ENCODE results near the gene ZNF580. TPM values are rescaled to one million over a fixed set of nuclear protein-coding genes. Genes with fewer than 3 reads are reported as not detected.

ZNF580 gene
- polyA plus RNA-seq, 3 donors = 9.7 to 46.5 (median 10.7) TPM

- Mint-ChIP-seq H3K27ac (peak overlapping the region; percentile 78 to 97 (median 96)), H3K36me3 (peaks cover 27 to 47% of the 10 kb centered on the region in 2 donors), H3K27me3 (ENCODE audit: low read depth in 3 of 3) (no peaks in the 10 kb centered on the region), H3K4me1 (peaks cover 67% of the 10 kb centered on the region), H3K9me3 (no peaks in the 10 kb centered on the region), H3K4me3 (peak overlapping the region; percentile 94 to 98)
- peak; percentile 23 for TF ChIP-seq CTCF (IDR thresholded peaks at IDR 0.05)
- peaks cover 28 to 55% of the 10 kb centered on the region in 2 donors for H3K4me1 ChIP-seq (ENCODE audit: control insufficient read depth in 1 of 2, insufficient read depth in 2 of 2, low read length in 2 of 2)
- no peak for DNase-seq
- H3K79me2 ChIP-seq (ENCODE audit: insufficient read depth, low read length) = peaks cover 80% of the 10 kb centered on the region
- intact Hi-C loops (cut with micrococcal nuclease) = loop anchor here (2.0 to 10.0 kb wide), 4 partner anchors 14 to 202 kb away; partner anchors contain the start of genes UBE2S (in 1 of the 2), ZNF580 (in 1 of the 2) and ZNF581 (in 1 of the 2)
- H4K20me1 ChIP-seq (ENCODE audit: insufficient read depth, low read length) = peaks cover 45% of the 10 kb centered on the region
- peak overlapping the region; percentile 77 for H3K4me2 ChIP-seq (replicated peaks; ENCODE audit: extremely low read depth, low read length, poor library complexity, severe bottlenecking)
- peak overlapping the region; percentile 78 for H3K9ac ChIP-seq (ENCODE audit: insufficient read depth, low read length, poor library complexity, severe bottlenecking)
- peak overlapping the region; percentile 76 to 85 for H3K27ac ChIP-seq (ENCODE audit: low read depth in 1 of 2, low read length in 2 of 2)
- peak overlapping the region; percentile 65 for H2AFZ ChIP-seq (ENCODE audit: insufficient read depth, low read depth, low read length, poor library complexity, severe bottlenecking)
- no peaks in the 10 kb centered on the region for H3K9me3 ChIP-seq (replicated peaks in 1 of 2; ENCODE audit: control insufficient read depth in 1 of 2, insufficient read depth in 1 of 2, low read length in 2 of 2)
- H3K36me3 ChIP-seq (replicated peaks in 1 of 2; ENCODE audit: control insufficient read depth in 1 of 2, insufficient read depth in 2 of 2, low read length in 2 of 2) = peaks cover 4 to 44% of the 10 kb centered on the region in 2 donors
- WGBS (ENCODE audit: insufficient coverage) = 31% methylated on average over 12 of the region's 12 CpGs
- H3K4me3 ChIP-seq (replicated peaks in 1 of 3; ENCODE audit: low read depth in 2 of 3, low read length in 3 of 3) = peak overlapping the region; percentile 81 to 92 (median 92)
- no peaks in the 10 kb centered on the region for H3K27me3 ChIP-seq (ENCODE audit: control insufficient read depth in 2 of 2, insufficient read depth in 2 of 2, low read length in 2 of 2)
Measured at GRCh38 chr19:55606471-55606787, 34.4 kb upstream of the ZNF580 start.

GRCh38 chr19:55606817-55607216 lies 34.0 kb upstream of the ZNF580 start:
- 54% methylated on average over 6 of the region's 9 CpGs for WGBS (ENCODE audit: insufficient coverage)
- H3K4me3 ChIP-seq (replicated peaks in 1 of 3; ENCODE audit: low read depth in 2 of 3, low read length in 3 of 3) = peak overlapping the region in 1 of 3 experiments; percentile 81
- H3K27me3 Mint-ChIP-seq (ENCODE audit: low read depth in 3 of 3) = no peaks in the 10 kb centered on the region
- no peaks in the 10 kb centered on the region for H3K9me3 Mint-ChIP-seq
- no peaks in the 10 kb centered on the region for H3K9me3 ChIP-seq (replicated peaks in 1 of 2; ENCODE audit: control insufficient read depth in 1 of 2, insufficient read depth in 1 of 2, low read length in 2 of 2)
- no peak for DNase-seq
- no peak for TF ChIP-seq CTCF (IDR thresholded peaks at IDR 0.05)
- H3K27ac Mint-ChIP-seq = peak overlapping the region in 6 of 7 donors; percentile 35 to 97 (median 94)
- intact Hi-C loops (cut with micrococcal nuclease) = loop anchor here (2.0 to 10.0 kb wide), 4 partner anchors 14 to 202 kb away; partner anchors contain the start of genes UBE2S (in 1 of the 2), ZNF580 (in 1 of the 2) and ZNF581 (in 1 of the 2)
- H3K36me3 Mint-ChIP-seq = peaks cover 27 to 46% of the 10 kb centered on the region in 2 donors
- H4K20me1 ChIP-seq (ENCODE audit: insufficient read depth, low read length) = peaks cover 49% of the 10 kb centered on the region
- H3K9ac ChIP-seq (ENCODE audit: insufficient read depth, low read length, poor library complexity, severe bottlenecking) = peak overlapping the region; percentile 78
- H3K79me2 ChIP-seq (ENCODE audit: insufficient read depth, low read length) = peaks cover 80% of the 10 kb centered on the region
- H3K27ac ChIP-seq (ENCODE audit: low read depth in 1 of 2, low read length in 2 of 2) = peak overlapping the region in 1 of 2 donors; percentile 76
- H3K4me3 Mint-ChIP-seq = no peak overlapping the region
- H3K4me1 Mint-ChIP-seq = peaks cover 67% of the 10 kb centered on the region
- H2AFZ ChIP-seq (ENCODE audit: insufficient read depth, low read depth, low read length, poor library complexity, severe bottlenecking) = no peak overlapping the region
- no peaks in the 10 kb centered on the region for H3K27me3 ChIP-seq (ENCODE audit: control insufficient read depth in 2 of 2, insufficient read depth in 2 of 2, low read length in 2 of 2)
- H3K4me1 ChIP-seq (ENCODE audit: control insufficient read depth in 1 of 2, insufficient read depth in 2 of 2, low read length in 2 of 2) = peaks cover 30 to 55% of the 10 kb centered on the region in 2 donors
- peaks cover 4 to 44% of the 10 kb centered on the region in 2 donors for H3K36me3 ChIP-seq (replicated peaks in 1 of 2; ENCODE audit: control insufficient read depth in 1 of 2, insufficient read depth in 2 of 2, low read length in 2 of 2)
- peak overlapping the region; percentile 77 for H3K4me2 ChIP-seq (replicated peaks; ENCODE audit: extremely low read depth, low read length, poor library complexity, severe bottlenecking)

Data from CD14-positive monocyte (primary cell).